ENCODE results near the gene HNRNPDL.

The HNRNPDL gene

GRCh38 chr4:82458729-82459128 is 28.5 kb upstream of the HNRNPDL start:
- Histone ChIP-seq H3K4me3 (ENCODE audit: low read length in 2 of 2) (no peak overlapping the region), H3K36me3 (ENCODE audit: control insufficient read depth in 2 of 2, insufficient read depth in 2 of 2, low read length in 2 of 2) (peaks cover 21 to 24% of the 10 kb centered on the region in 2 donors), H3K4me1 (ENCODE audit: control insufficient read depth, insufficient read depth, low read length) (peaks cover 5% of the 10 kb centered on the region), H3K27ac (ENCODE audit: low read length) (no peak overlapping the region), H3K9ac (ENCODE audit: low read length in 2 of 2) (no peak overlapping the region), H3K9me3 (ENCODE audit: control insufficient read depth in 2 of 2, low read length in 2 of 2) (no peaks in the 10 kb centered on the region), H3K27me3 (ENCODE audit: control insufficient read depth in 1 of 2, insufficient read depth in 2 of 2, low read length in 2 of 2) (no peaks in the 10 kb centered on the region)

DNA sequence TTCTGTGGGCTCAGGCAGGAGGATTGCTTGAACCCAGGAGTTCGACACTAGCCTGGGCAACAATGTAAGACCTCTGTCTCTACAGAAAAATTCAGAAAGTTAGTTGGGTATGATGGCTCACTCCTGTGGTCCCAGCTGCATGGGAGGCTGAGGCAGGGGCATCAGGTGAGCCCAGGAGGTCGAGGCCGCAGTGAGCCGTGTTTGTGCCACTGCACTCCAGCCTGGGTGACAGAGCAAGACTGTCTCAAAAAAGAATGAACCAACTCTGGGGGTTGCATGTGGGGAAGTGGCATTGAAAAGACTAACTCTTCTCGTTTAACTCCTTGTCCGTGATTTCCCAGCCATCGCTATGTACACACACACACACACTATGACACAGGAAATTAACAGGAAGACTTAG is 27.0 kb upstream of the HNRNPDL start:
- Histone ChIP-seq H3K9me3 (ENCODE audit: control insufficient read depth in 2 of 2, low read length in 2 of 2) (no peaks in the 10 kb centered on the region), H3K4me3 (ENCODE audit: low read length in 2 of 2) (no peak overlapping the region), H3K27me3 (ENCODE audit: control insufficient read depth in 1 of 2, insufficient read depth in 2 of 2, low read length in 2 of 2) (no peaks in the 10 kb centered on the region), H3K9ac (ENCODE audit: low read length in 2 of 2) (no peak overlapping the region), H3K36me3 (ENCODE audit: control insufficient read depth in 2 of 2, insufficient read depth in 2 of 2, low read length in 2 of 2) (peaks cover 21 to 24% of the 10 kb centered on the region in 2 donors), H3K4me1 (ENCODE audit: control insufficient read depth, insufficient read depth, low read length) (no peaks in the 10 kb centered on the region), H3K27ac (ENCODE audit: low read length) (no peak overlapping the region)

GRCh38 chr4:82452026-82452425 is 21.8 kb upstream of the HNRNPDL start:
- no peak overlapping the region for H3K4me3 ChIP-seq (ENCODE audit: low read length in 2 of 2)
- H3K27me3 ChIP-seq (ENCODE audit: control insufficient read depth in 1 of 2, insufficient read depth in 2 of 2, low read length in 2 of 2): no peaks in the 10 kb centered on the region
- H3K9ac ChIP-seq (ENCODE audit: low read length in 2 of 2): no peak overlapping the region
- H3K36me3 ChIP-seq (ENCODE audit: control insufficient read depth in 2 of 2, insufficient read depth in 2 of 2, low read length in 2 of 2): peaks cover 22 to 30% of the 10 kb centered on the region in 2 donors
- H3K9me3 ChIP-seq (ENCODE audit: control insufficient read depth in 2 of 2, low read length in 2 of 2): no peaks in the 10 kb centered on the region
- no peaks in the 10 kb centered on the region for H3K4me1 ChIP-seq (ENCODE audit: control insufficient read depth, insufficient read depth, low read length)
- H3K27ac ChIP-seq (ENCODE audit: low read length): no peak overlapping the region

- Histone ChIP-seq H3K9ac (ENCODE audit: low read length in 2 of 2) (no peak overlapping the region), H3K9me3 (ENCODE audit: control insufficient read depth in 2 of 2, low read length in 2 of 2) (no peaks in the 10 kb centered on the region), H3K4me1 (ENCODE audit: control insufficient read depth, insufficient read depth, low read length) (no peaks in the 10 kb centered on the region), H3K27ac (ENCODE audit: low read length) (no peak overlapping the region), H3K27me3 (ENCODE audit: control insufficient read depth in 1 of 2, insufficient read depth in 2 of 2, low read length in 2 of 2) (no peaks in the 10 kb centered on the region), H3K36me3 (ENCODE audit: control insufficient read depth in 2 of 2, insufficient read depth in 2 of 2, low read length in 2 of 2) (peaks cover 20 to 30% of the 10 kb centered on the region in 2 donors), H3K4me3 (ENCODE audit: low read length in 2 of 2) (no peak overlapping the region)
These were observed 20.9 kb upstream of the HNRNPDL start for GRCh38 chr4:82450966-82451755.

DNA sequence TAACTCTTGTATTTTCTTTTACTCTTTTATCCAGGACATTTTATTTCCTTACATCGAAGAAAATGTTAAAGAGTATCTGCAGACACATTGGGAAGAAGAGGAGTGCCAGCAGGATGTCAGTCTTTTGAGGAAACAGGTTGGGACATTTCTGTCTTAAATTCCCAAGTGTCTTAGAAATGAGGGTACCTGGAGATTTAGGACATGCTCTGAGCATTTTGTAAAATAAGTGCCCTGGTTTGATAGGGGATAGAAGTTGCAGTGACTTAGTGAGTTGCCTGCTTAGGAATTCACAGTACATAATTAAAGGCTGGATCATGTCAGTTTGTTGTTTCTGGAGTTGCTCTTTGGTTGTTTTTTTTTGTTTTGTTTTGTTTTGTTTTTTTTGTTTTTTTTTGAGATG is 17.6 kb upstream of the HNRNPDL start:
- Histone ChIP-seq H3K36me3 (ENCODE audit: control insufficient read depth in 2 of 2, insufficient read depth in 2 of 2, low read length in 2 of 2) (peaks cover 16 to 23% of the 10 kb centered on the region in 2 donors), H3K4me1 (ENCODE audit: control insufficient read depth, insufficient read depth, low read length) (no peaks in the 10 kb centered on the region)

DNA sequence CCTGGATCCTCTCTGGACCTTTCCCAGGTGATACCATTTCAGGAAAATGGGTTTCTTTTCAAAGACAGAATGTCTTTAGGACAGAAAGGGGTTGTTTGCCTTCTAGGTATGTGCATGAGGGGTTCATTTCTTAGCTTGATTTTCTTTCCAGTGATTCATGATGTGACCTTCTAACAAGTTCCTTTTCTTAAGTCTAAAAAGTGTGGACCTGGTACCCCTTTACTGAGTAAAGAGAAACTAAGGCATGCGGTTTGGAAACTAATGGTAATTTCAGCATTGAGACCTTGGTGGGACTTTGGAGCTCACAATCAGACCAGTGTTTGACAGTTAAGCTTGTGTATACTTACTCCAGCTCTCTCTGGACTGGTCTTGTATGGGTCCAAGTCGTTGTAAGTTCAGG is 8.8 kb upstream of the HNRNPDL start:
- Histone ChIP-seq H3K4me3 (ENCODE audit: low read length in 2 of 2) (no peak overlapping the region), H3K4me1 (ENCODE audit: control insufficient read depth, insufficient read depth, low read length) (no peaks in the 10 kb centered on the region), H3K9me3 (ENCODE audit: control insufficient read depth in 2 of 2, low read length in 2 of 2) (no peaks in the 10 kb centered on the region), H3K27me3 (ENCODE audit: control insufficient read depth in 1 of 2, insufficient read depth in 2 of 2, low read length in 2 of 2) (no peaks in the 10 kb centered on the region), H3K9ac (ENCODE audit: low read length in 2 of 2) (no peak overlapping the region), H3K36me3 (ENCODE audit: control insufficient read depth in 2 of 2, insufficient read depth in 2 of 2, low read length in 2 of 2) (no peaks in the 10 kb centered on the region), H3K27ac (ENCODE audit: low read length) (no peak overlapping the region)

More for the DNA sequence above, 17.6 kb upstream of the HNRNPDL start:
- Histone ChIP-seq H3K27ac (ENCODE audit: low read length) (no peak overlapping the region), H3K27me3 (ENCODE audit: control insufficient read depth in 1 of 2, insufficient read depth in 2 of 2, low read length in 2 of 2) (no peaks in the 10 kb centered on the region), H3K4me3 (ENCODE audit: low read length in 2 of 2) (no peak overlapping the region), H3K9ac (ENCODE audit: low read length in 2 of 2) (no peak overlapping the region), H3K9me3 (ENCODE audit: control insufficient read depth in 2 of 2, low read length in 2 of 2) (no peaks in the 10 kb centered on the region)

GRCh38 chr4:82437285-82438005 is 7.2 kb upstream of the HNRNPDL start:
- Histone ChIP-seq H3K9me3 (ENCODE audit: control insufficient read depth in 2 of 2, low read length in 2 of 2) (no peaks in the 10 kb centered on the region), H3K9ac (ENCODE audit: low read length in 2 of 2) (no peak overlapping the region), H3K36me3 (ENCODE audit: control insufficient read depth in 2 of 2, insufficient read depth in 2 of 2, low read length in 2 of 2) (no peaks in the 10 kb centered on the region), H3K4me3 (ENCODE audit: low read length in 2 of 2) (no peak overlapping the region), H3K4me1 (ENCODE audit: control insufficient read depth, insufficient read depth, low read length) (no peaks in the 10 kb centered on the region), H3K27ac (ENCODE audit: low read length) (no peak overlapping the region), H3K27me3 (ENCODE audit: control insufficient read depth in 1 of 2, insufficient read depth in 2 of 2, low read length in 2 of 2) (no peaks in the 10 kb centered on the region)

- no peak overlapping the region for H3K9ac ChIP-seq (ENCODE audit: low read length in 2 of 2)
- peaks cover 3% of the 10 kb centered on the region for H3K4me1 ChIP-seq (ENCODE audit: control insufficient read depth, insufficient read depth, low read length)
- no peak overlapping the region for H3K4me3 ChIP-seq (ENCODE audit: low read length in 2 of 2)
- no peak overlapping the region for H3K27ac ChIP-seq (ENCODE audit: low read length)
- no peaks in the 10 kb centered on the region for H3K27me3 ChIP-seq (ENCODE audit: control insufficient read depth in 1 of 2, insufficient read depth in 2 of 2, low read length in 2 of 2)
- H3K9me3 ChIP-seq (ENCODE audit: control insufficient read depth in 2 of 2, low read length in 2 of 2): no peaks in the 10 kb centered on the region
- no peaks in the 10 kb centered on the region for H3K36me3 ChIP-seq (ENCODE audit: control insufficient read depth in 2 of 2, insufficient read depth in 2 of 2, low read length in 2 of 2)
These were observed 6.5 kb upstream of the HNRNPDL start for GRCh38 chr4:82436780-82437179.

- Histone ChIP-seq H3K27ac (ENCODE audit: low read length) (no peak overlapping the region), H3K4me1 (ENCODE audit: control insufficient read depth, insufficient read depth, low read length) (peaks cover 9% of the 10 kb centered on the region), H3K36me3 (ENCODE audit: control insufficient read depth in 2 of 2, insufficient read depth in 2 of 2, low read length in 2 of 2) (no peaks in the 10 kb centered on the region), H3K27me3 (ENCODE audit: control insufficient read depth in 1 of 2, insufficient read depth in 2 of 2, low read length in 2 of 2) (no peaks in the 10 kb centered on the region), H3K9ac (ENCODE audit: low read length in 2 of 2) (no peak overlapping the region), H3K9me3 (ENCODE audit: control insufficient read depth in 2 of 2, low read length in 2 of 2) (no peaks in the 10 kb centered on the region), H3K4me3 (ENCODE audit: low read length in 2 of 2) (no peak overlapping the region)
These were observed 5.9 kb upstream of the HNRNPDL start for GRCh38 chr4:82436130-82436529.

- Histone ChIP-seq H3K4me3 (ENCODE audit: low read length in 2 of 2) (no peak overlapping the region), H3K27ac (ENCODE audit: low read length) (no peak overlapping the region), H3K36me3 (ENCODE audit: control insufficient read depth in 2 of 2, insufficient read depth in 2 of 2, low read length in 2 of 2) (no peaks in the 10 kb centered on the region), H3K9ac (ENCODE audit: low read length in 2 of 2) (no peak overlapping the region), H3K4me1 (ENCODE audit: control insufficient read depth, insufficient read depth, low read length) (peaks cover 11% of the 10 kb centered on the region), H3K9me3 (ENCODE audit: control insufficient read depth in 2 of 2, low read length in 2 of 2) (no peaks in the 10 kb centered on the region), H3K27me3 (ENCODE audit: control insufficient read depth in 1 of 2, insufficient read depth in 2 of 2, low read length in 2 of 2) (no peaks in the 10 kb centered on the region)
These were observed 4.7 kb upstream of the HNRNPDL start for GRCh38 chr4:82434949-82435348.

DNA sequence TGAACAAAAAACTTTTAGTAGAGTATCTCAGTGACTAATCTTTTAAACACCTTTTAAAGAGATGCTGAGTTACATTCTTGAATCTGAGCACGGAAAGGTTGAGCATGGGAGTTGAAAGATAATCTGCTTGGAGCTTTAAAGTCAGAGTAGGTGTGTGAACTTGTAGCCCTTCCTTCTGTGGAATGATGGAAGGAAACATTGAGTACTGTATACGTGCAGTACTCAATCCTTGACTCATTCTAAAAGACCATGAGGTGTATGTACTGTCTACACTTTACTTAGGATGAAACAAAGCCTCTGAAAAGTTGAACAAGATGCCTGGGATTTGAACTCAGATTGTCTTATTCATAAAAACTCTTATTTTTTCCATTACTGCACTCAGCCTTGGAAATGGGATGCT is 3.5 kb upstream of the HNRNPDL start:
- Histone ChIP-seq H3K27me3 (ENCODE audit: control insufficient read depth in 1 of 2, insufficient read depth in 2 of 2, low read length in 2 of 2) (no peaks in the 10 kb centered on the region), H3K9ac (ENCODE audit: low read length in 2 of 2) (no peak overlapping the region), H3K36me3 (ENCODE audit: control insufficient read depth in 2 of 2, insufficient read depth in 2 of 2, low read length in 2 of 2) (no peaks in the 10 kb centered on the region), H3K9me3 (ENCODE audit: control insufficient read depth in 2 of 2, low read length in 2 of 2) (no peaks in the 10 kb centered on the region), H3K4me1 (ENCODE audit: control insufficient read depth, insufficient read depth, low read length) (peaks cover 11% of the 10 kb centered on the region), H3K27ac (ENCODE audit: low read length) (no peak overlapping the region), H3K4me3 (ENCODE audit: low read length in 2 of 2) (no peak overlapping the region)
